ENCODE results near the gene SSU72.

- no peak for TF ChIP-seq POLR2A (IDR thresholded peaks at IDR 0.05)
- no peak for TF ChIP-seq CTCF (IDR thresholded peaks at IDR 0.05)
Observed at GRCh38 chr1:1567891-1568291, 6.8 kb downstream of the SSU72 start.
